ENCODE data around the gene CDADC1.

DNA sequence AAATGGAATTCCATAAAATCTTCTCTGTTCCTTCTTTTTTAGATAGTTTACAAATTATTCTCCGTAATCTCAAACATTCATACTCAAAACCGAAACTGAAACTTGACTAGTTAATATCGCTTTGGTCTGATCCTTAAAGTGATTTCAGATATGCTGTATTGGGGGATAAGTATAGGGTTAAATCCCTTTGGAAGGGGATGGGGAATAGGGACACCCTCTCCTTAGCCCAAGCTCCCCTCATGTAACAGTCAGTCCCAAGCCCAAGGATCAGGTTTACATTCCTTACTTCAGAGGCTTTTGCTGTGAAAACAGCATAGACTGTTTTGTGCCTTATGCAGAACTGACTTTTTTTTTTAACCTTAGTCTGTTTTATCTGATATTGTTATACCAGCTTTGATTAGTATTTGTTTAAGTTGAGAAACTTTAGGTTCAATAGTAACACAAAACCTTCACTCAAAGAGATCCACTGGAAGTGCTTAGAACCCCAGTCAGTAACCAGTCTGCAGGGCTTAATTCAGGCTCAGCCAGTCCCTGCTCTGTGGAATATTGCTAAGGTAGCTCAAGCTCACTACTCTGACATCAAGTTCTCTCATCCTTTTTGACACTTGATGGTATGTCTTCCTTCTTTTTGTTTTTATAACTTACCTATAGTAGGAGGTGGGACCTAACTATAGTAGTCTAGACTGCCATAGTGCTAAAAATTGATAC lies 10.5 kb downstream of the CDADC1 start:
- TF ChIP-seq GABPA (IDR thresholded peaks at IDR 0.05 in 1 of 2, conservative IDR thresholded peaks at IDR 0.05 in 1 of 2) (no peak), CTCF (IDR thresholded peaks at IDR 0.05; ENCODE audit: low read depth, low read length, missing input control) (no peak)
